Cardiac septum (tissue), 1 donor: ENCODE data around the gene CALCOCO1. TPM values are rescaled to one million over a fixed set of nuclear protein-coding genes. Genes with fewer than 3 reads are reported as not detected.
"Not testable (repeated sequence)": the region's sequence is repeated elsewhere in the genome, so short reads cannot be mapped to it uniquely, and the experiment has no call there.

ENCODE experiments used
- DNase-seq: peaks from one replicate; pipeline ENCODE4 v3.0.0-alpha.2; 2020; ENCODE audit warnings: low spot score
- intact Hi-C: fragments of 100-400 bp; cut with DNase I; formaldehyde crosslinking; loops from one replicate; pipeline ENCODE4 v1.14.0; 2022
- long read RNA-seq: library from polyadenylated mRNA; unstranded; transcript quantifications from one replicate; pipeline ENCODE4 v2.0.0, GENCODE V29; 2021
- total RNA-seq: library from RNA; stranded (reverse); fragmentation: NEBNext Ultra II Directional; extraction: Animal tissue kit (Norgen Biotek cat#: 25700); gene quantifications from one replicate; pipeline ENCODE4 v1.2.1, GENCODE V29; 2021
- donor health status: DM: no; HTN: no; CAD: no.

Gene CALCOCO1, protein sequence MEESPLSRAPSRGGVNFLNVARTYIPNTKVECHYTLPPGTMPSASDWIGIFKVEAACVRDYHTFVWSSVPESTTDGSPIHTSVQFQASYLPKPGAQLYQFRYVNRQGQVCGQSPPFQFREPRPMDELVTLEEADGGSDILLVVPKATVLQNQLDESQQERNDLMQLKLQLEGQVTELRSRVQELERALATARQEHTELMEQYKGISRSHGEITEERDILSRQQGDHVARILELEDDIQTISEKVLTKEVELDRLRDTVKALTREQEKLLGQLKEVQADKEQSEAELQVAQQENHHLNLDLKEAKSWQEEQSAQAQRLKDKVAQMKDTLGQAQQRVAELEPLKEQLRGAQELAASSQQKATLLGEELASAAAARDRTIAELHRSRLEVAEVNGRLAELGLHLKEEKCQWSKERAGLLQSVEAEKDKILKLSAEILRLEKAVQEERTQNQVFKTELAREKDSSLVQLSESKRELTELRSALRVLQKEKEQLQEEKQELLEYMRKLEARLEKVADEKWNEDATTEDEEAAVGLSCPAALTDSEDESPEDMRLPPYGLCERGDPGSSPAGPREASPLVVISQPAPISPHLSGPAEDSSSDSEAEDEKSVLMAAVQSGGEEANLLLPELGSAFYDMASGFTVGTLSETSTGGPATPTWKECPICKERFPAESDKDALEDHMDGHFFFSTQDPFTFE
- total RNA-seq = 158 TPM
- long read RNA-seq, transcript CALCOCO1-218 (15 exons, 2,291 nt) = major isoform, 82 of 132 reads
- long read RNA-seq, partial matches to known transcripts = 23 of 132 reads
- long read RNA-seq, other reads (novel, unspliced or antisense) = 26 of 132 reads

DNA sequence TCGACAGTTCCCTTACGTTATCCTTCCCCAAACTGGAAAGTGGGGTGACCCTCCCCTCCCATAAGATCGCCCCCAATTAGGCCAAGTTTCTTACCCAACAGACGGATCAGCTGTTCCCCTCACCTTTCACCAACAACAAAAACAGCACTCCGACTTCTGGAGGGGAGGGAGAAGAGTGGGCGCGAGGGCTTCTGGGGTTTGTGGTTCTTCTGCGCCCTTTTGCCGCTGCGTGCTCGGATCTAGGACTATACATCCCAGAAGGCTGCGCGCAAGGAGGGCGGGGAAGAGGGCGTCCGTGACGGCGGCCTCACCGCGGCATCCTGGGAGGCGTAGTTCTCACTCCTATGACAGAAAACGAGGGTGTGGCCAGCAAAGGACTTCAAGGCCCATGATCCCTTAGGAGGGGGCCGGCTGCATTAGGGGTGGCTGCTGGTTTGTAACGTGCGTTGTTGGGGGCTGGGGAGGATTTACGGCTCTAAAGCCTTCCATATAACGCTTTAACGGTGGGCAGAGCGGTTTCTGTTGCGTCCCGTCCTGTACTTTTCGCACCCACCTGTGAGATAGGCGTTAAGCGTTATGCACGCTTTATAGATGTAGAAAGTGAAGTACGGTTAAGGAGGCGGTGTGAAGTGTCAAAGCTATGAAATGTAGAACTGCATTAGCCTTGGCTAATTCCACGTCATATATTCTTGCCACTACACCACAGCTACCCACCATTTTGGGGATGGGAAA, at the start of gene CALCOCO1:
Gene CALCOCO1 (minus strand): TSS at position 143 of the 732 bp plus-strand sequence. CDS start 2,210 bp downstream, outside the sequence.
- intact Hi-C loops = no loop called here
- DNase-seq = peak; percentile 99

DNA sequence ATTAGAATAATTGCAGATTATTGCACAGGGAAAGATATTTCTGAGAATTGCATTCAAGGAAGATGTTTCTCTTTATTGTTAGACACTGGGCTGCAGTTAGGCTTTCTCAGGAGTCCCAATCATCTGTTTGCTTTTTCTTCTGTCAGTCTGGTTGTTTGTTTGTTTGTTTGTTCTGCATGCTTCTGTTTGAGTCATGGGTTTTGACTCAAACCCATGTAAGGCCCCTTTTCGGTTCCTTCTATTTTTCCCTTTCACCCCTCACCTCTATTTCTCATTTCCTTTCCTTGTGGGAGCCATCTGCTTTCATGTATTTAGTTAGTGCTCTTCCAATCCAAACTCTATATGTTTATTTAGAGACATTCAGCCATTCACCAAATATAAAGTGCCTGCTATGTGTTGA, 49.6 kb upstream of the CALCOCO1 start:
- intact Hi-C loops = no loop called here
- DNase-seq = no peak

DNA sequence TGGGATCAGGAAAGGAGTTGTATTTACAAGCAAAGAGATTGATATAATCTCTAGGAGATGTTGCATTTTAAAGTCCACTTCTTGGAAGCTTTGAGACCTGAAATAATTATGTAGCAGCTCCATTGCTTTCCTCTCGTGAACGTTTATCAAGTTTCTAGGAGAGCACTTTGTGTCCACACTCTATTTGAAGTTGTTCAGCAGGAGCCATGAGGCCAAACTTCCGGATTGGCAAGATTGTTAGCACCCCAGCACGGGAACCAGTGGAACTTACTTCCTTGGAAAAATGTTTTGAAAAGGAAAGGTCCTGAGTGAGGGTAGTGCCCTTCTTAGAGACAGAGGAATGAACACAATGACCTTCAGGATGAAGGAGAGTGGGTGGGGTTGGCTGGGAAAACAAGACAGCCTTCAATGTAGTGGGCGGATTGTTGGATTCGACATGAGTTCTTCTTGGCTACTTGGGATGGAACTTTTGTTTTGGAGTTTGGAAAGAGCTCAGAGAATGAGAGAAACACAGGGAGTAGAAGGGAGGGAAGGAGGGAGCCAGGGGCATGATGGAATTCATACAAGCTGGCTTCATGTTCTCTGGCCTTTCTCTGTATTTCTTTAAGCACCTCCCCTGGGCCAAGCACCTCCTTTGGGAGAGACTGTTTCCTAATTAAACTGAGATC, 48.4 kb upstream of the CALCOCO1 start:
- intact Hi-C loops = no loop called here

DNA sequence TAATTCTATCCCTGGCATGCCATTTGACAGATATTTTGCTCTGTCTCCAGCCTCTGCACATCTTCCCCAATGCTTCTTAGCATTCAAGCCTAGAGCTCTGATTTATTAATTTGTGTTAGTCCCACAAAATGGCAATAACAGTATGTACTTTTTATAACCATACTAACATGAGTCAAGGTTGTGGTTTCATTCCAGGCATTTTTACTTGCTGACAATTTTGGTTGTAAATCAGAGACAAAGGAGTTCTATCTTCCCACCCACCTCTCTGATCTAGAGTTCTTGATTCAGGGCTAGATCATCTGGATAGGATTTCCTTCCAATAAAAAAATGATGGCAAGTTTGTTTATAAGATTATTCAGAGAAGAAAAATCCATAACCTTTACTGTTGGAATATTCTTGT, 43.0 kb upstream of the CALCOCO1 start:
- intact Hi-C loops = no loop called here
- no peak for DNase-seq

More for the DNA sequence above, 48.4 kb upstream of the CALCOCO1 start:
- no peak for DNase-seq

DNA sequence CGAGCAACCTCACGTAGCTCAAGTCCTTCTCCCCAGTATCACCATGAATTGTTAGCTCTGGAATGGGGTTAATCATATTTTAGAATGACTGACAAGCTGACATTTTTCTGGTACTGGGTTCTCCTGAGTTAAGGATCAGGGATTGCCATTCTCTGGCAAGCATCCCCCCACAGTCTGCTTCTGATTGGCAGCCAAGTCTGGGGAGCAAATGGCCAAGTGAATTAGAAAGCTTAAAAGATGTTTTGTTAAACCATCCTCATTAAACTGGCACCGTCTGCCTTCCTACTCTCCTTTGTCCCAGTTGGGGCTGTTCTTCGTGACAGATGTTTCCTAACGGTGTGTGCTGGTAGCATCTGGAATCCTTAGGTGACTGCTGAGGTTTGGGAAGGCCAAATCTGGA, 41.7 kb upstream of the CALCOCO1 start:
- DNase-seq = no peak
- intact Hi-C loops = no loop called here

DNA sequence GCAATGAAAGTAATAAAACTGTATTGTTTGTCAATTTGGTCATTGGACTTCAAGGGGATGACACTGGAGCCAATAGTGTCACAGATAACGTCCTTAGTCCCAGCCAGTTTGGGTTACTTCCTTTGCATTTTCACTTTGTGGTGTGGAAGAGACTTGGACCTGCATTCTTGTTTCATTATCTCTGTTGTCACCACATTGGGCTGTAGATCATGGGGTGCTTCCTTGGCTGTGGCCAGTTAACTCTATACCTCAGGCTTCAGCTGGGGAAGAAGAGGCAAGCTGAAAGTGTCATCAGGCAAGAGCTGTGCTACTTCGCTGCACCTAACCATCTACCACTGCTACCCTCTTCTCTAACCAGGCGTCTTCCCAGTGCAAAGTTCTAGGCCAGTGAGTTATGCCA, 39.6 kb upstream of the CALCOCO1 start:
- intact Hi-C loops = no loop called here
- no peak for DNase-seq

DNA sequence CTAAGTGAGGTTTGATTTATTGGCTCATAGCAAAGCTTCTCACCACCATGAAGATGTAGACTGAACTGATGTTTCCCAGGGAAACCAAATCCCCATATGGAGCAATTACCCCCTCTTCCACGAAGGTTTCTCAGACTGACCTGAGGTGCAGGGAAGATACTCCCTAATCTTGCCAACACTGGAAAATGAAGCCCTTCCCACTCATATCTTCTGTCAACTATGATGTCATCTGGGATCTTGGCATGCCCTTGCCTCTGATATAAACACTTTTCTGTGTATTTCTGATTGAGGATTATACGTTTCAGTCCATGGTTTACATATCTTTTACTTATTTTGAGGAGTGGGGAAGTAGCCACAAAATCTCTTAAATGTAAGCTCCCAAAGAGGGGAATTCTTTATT, 38.6 kb upstream of the CALCOCO1 start:
- no peak for DNase-seq
- intact Hi-C loops = no loop called here

DNA sequence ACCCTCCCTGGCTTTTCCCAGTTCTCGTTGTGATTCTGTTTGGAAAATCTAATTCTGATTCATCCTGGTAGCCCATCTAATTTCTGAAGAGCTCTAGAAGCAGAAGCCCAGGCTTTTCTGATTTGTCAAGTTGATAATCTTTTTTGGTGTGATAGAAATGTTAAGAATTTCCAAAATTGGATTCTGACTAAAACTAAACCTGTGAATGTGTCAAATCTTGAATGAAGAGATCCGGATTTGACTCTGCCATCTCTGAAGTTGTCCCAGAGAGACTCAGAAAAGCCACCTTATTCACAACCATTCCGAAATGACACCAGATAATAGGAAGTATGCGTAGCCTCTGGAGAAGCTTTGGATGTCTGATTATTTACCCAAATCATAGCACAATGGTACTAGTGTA, 37.4 kb upstream of the CALCOCO1 start:
- intact Hi-C loops = no loop called here
- no peak for DNase-seq

DNA sequence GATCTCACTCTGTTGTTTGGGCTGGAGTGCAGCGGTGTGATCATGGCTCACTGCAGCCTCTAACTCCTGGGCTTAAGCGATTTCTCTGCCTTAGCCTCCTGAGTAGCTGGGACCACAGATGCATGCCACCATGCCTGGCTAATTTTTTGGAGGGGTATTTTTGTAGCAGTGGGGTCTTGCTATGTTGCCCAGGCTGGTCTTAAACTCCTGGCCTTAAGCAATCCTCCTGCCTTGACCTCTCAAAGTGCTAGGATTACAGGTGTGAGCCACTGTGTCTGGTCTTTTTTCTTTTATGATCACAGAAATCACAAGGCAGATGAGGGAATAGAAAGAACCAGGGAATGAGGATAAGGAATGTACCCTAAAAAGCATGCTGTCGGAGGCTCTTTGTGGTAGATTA, 35.5 kb upstream of the CALCOCO1 start:
- intact Hi-C loops, DNase-seq: not testable (repeated sequence)

DNA sequence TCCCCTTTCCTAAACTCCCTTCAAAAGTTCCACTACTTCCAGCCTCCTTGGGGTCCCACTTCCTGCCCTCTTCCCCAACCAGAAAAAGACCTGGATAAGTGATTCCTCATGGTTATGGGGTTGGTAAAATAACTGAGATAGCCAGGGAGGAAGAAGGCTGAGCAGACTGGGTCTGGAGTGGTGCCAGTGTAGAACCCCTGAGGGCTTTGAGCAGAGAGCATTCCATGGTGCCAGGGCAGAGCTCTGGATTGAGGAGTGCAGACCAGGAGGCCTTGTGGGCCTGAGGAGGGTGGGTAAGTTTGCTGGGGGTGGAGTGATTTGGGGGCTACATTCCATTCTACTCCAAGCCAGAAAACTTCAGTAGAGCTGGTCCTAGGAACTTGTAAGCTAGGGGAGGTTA, 34.1 kb upstream of the CALCOCO1 start:
- DNase-seq = no peak
- intact Hi-C loops = no loop called here

DNA sequence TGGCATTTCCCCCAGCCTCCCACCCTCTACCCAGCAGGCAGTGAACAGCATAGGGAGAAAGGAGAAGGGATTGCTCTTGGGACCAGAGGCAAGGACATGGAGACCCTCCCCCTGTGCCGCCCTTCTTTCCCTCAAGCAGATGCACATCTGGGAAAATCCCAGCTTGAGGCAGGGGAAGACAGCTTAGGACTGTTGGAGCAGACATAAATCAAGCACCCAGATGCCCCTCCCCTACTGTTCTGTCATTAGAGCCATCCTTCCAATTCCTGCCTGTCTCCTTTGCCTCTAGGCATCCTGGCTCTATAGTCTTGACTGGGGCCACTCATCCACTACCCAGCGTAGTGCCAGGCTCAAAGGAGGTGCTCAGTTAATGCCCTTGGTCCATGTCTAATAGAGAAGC, 32.0 kb upstream of the CALCOCO1 start:
- no peak for DNase-seq
- intact Hi-C loops = no loop called here

DNA sequence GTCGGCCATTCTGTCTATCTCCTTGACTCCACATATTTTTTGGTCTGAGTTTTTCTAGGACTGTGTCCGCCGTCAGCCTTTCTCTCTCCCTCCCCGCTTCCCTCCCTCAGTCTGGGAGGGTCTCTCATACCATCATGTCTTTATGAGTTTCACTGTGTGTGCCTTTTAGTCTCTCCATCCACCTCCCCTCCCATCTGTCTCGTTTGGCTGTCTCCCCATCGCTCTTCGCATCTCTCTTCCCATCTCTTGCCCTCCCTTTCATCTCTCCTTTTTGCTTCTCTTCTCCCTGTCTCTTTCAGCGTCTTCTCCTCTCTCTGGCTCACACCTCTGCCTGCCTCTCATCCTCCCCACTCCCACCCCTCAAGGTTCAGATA, 31.5 kb upstream of the CALCOCO1 start:
- intact Hi-C loops = no loop called here
- no peak for DNase-seq

DNA sequence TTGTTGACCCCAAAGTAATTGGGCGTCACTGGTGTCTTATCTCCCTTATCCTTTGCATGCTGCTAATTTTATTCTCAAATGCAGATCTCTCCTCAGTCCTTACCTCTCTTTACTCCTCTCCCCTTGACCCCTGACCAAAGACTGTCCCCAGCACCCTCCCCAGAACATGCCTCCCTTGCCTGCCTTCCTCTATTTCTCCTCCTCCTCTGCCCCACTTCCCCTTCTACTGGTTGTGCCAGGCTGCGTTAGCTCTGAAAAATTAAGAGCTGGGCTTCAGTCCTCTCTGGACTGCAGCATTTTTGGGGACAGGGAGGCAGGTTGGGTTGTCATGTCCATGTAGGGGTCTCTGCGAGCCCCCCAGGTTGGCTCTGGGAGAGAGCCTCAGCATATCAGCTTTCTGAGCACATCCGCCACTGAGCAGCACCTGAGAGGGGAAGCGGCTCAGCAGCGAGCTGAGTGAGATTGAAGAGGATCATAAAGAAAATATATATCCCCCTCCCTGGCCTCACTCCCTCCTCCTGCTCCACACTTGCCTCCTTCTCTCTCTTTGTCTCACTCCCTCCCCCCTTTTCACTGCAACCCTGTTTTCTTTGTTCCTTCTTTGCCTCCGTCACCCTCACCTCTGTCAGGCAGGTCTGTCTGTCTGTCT, 31.0 kb upstream of the CALCOCO1 start:
- intact Hi-C loops = no loop called here
- no peak for DNase-seq

DNA sequence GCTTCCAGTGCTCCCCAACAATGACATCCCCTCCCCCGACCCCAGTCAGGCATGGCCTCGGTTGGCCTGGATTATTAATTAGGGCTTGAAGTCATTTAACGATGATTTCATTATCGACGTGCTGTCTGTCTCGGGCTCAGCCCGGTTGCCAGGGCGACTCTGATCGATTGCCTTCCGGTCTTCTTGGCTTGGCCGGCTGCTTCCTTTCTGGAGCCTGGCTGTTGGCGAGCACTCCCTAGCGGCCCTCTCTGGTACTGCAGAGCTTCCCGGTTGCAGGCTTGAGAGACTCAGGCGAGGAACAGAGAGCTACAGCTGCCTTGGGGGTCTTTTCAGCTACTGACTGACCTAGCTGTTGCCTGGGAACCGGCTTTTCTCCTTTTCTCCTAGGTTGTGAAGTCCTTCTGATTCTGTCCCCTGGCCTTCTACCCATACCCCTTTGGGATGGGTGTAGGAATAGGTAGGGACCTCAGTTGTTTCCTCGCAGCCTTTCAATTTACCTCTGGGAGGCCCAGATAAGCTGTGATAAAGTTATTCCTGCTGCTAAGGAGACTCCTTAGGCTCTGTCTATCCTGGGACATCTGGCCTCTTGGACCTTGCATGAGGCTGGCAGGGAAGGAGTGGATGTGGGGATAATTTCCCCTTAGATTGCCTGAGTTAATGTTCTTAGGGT, 30.0 kb upstream of the CALCOCO1 start:
- intact Hi-C loops = no loop called here
- DNase-seq = peak; percentile 87

DNA sequence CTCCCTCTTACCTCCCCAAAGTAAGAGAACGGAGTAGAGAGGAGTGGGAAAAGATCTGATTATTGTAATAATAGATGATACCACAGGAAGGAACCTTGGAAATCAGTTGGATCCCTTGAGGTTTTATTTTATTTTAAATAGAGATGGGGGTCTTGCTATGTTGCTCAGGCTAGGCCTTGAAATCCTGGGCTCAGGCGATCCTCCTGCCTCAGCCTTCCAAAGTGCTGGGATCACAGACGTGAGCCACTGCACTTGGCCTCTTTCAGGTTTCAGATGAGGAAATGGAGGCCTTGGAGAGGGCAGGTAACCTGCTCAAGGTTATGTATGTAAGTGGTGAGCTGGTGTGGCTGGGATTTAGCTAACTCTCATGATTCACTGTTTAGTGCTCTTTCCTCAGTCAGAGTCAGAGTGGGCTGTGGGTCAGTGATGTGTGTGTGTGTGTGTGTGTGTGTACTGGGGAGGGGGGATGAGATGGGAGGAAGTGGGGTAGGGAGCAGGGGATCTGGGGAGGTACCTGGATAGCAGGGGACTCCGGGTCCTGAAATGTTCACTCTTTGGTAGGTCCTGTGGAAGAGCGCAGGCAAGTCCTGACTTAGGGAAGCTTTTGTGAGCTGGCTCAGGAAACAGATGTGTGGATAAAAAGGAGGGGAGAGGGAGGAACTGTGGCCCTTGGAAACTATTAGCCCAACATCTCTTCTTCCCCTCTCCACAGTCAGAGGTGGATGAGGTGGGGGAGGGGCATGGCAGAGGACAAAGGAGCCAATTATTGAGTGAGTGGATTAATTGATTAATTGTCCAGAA, 29.2 kb upstream of the CALCOCO1 start:
- intact Hi-C loops = no loop called here
- no peak for DNase-seq

DNA sequence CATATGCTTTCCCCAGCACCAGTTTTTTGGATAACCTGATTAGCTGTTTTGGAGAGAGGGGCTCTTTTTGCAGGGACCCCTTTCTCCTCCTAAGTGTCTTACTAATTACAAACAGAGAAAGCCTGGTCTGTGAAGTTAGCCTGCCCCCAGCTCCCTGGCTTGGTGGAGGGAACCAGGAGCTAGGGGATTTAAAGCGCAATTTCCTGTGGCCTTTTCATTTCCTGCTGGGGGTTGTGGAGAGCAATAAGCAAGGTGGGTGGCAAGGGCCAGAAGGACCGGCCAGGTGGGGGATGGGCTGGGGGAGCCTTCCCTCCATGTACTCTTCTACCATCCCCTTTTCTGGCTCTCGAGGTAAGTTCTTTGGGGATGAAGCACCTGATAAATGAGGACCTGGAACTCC, 28.6 kb upstream of the CALCOCO1 start:
- intact Hi-C loops = no loop called here
- DNase-seq = no peak

DNA sequence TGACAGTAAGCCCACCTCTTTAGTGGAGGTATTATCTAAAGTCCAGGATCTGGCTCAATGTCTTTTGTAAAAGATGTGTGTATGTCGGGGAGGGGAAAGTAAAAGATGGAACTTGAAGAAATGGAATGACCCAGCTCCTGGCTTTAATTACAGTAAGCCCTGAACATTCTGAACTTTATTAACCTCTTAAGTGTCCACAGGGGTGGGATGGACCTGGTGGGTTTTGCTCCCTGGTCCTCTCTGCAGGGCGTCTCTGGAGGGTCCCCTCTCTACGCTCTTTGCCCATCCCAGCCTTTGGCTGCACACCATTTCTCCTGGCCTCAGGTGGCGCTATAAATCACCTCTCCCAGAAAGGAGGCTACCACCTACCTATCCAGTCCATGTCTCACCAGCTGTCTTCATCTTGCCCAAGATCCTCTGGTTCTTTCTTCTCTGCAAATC, 28.2 kb upstream of the CALCOCO1 start:
- intact Hi-C loops = no loop called here
- DNase-seq = no peak
